NCI-H510A treated with DMSO at 0.1 percent for 48 hours (cell line): ENCODE data around the gene CHL1.

ENCODE experiments used
- DNase-seq: peaks from one replicate; lab custom pipeline; 2025; lab: John Stamatoyannopoulos, UW

CHL1 gene

DNA sequence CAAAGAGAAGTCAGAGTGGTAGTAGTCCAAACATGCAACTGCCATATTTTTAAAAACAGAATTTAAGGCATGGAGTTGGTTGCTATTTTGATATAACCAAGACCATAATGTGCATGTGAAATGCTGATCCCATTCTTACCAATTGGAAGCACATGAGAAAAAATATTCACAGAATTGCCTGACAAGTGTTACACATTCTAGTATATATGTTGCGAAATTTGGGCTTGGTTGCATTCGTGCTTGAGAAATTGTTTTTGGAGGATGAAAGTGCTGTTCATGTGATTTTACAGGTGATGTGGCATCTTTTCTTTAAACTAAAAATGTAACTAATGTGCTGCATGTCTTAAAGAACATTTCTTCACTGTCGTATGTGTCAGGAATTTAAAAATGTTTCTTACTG lies 199.7 kb downstream of the CHL1 start:
- no peak for DNase-seq

DNA sequence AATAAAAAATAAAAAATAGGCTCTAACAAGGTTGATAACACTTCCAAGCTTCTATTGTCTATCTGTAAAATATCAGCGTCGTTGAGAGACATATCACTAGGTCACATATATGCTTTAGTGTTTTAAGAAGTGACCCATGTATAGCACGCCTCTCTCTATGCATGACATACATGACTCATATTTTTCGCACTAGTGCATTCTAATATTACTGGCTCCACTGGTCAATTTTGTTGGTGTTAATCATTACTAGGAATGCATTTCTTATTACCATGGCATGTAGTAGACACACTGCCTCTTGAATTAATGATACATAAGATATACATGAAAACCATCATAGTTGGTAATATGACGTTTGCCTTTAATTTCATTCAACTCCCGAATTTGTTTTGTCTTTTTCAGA lies 203.1 kb downstream of the CHL1 start:
- DNase-seq = no peak

DNA sequence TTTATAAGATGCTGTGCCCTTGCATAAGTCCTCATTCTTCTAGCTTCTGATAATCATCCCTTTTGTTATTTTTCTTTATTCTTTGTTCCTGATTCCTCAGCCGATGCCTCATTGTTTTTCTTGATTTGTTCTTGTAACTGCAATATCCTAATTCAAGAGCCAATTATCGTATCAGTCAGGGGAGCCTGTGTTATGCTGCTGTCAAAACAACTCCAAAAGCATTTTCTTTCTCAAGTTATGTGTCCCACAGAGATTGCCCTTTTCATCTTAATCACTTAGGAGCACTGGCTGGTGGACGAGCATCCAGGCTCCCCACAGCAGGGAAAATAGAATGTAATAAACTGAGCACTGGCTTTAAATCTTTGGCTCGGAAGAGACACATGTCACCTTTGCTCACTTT lies 207.3 kb downstream of the CHL1 start:
- no peak for DNase-seq

DNA sequence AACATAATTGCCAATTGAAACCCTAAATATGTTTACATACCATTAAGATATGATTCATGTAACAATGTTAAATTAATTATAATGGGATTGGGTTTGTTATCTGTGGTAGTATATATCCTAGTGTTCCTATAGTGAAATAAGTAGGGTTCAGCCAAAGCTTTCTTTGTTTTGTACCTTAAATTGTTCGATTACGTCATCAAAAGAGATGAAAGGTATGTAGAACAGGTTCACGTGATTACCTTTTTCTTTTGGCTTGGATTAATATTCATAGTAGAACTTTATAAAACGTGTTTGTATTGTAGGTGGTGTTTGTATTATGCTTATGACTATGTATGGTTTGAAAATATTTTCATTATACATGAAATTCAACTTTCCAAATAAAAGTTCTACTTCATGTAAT lies 212.4 kb downstream of the CHL1 start:
- DNase-seq = no peak

DNA sequence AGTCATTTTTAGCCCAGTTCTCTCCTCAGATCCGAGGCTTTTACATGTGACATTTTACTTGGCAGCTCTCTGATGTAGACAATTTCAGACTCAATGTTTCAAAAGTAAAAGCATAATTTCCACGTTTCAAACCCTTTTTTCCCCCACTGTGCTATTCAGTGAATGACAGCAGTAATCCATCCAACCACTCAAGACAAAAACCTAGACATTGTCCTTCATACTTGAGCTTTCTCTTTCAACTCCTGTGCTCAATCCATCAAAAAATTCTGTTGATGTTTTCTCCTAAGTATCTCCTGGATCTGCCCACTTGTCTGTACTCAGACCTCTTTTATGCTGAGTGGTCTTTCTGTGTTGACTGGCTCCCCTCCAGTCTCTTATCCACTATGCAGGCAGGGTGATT lies 214.7 kb downstream of the CHL1 start:
- no peak for DNase-seq

DNA sequence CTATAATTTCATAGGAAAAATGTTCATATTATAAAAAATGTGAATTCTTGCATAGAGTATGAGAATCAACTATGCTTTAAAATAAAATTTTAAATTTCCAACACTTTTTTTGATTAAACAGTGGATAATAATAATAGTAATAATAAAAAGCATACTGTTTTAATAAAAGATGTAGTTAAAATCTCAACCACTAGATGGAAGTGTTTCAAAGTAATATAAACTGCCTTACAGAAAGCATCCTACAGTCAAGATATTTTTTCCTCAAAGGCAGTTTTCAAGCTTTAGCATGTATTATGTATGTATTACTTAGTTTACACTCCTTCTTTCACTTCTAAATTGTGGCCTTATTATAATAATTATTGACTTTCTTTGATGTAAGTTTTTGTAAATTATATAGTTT lies 217.5 kb downstream of the CHL1 start:
- DNase-seq = peak; percentile 28

DNA sequence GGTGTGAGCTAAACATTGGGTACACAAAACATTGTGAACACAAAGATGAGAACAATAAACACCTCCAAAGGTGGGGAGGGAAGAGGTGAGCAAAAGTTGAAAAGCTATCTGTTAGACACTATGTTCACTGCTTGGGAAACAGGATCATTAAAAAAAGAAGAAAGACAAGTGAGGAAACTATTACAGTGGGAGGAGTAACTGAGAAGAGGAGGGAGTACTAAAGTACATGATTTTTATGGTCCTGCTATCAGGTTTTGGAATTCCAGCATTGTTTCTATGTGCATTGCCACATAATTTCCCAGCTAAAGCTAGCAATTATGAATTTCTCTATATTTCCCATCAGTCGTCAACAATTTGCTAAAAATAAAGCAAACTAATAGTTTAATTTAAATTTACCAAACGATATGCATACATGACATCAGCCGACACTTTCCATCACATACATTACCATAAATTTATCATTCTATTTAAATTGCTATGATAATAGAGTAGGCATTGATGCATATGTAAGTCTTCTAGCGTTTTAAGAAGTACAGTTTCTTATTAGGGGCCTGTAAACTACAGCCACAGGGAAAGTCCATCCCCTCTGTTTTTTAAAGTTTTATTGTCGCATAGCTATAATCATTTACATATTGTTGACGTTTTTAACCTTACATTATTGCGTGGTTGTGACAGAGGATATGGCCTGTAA lies 221.8 kb downstream of the CHL1 start:
- no peak for DNase-seq

DNA sequence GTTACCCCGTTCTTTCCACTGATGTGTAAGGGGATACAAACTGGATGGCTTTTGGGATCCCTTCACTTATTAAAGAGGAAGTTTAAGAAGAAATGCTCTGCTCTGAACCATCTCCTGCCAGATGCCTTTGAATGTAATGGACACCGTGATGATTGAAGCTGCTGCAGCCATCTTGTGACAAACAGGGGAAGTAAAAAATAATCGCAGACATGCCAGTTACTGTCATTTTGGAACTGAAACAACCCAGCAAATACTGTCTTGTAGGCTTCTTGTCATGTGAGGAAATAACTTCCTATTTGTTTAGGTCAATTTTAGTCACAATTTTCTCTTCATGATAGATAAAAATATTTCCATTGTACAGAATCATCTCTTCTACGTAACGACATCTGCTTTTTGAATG lies 224.0 kb downstream of the CHL1 start:
- no peak for DNase-seq

DNA sequence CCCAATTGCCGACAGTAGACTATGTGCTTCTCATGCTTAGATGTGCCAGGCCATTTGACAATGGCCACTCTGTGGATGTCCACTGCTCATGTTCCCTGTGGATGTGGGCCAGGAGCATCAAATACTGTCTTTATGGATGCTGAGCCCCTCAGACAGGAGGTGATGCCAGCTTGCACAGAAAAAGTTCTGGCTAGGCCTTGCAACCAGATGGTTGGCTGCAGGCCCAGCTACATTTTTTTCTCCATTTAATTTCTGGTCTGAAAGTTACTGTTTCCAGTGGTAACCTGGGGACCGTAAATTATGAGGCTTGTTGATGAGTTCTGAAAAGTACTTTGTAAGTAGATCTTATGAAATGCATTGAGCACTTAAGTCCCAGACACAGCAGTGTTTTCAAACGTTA lies 228.5 kb downstream of the CHL1 start:
- DNase-seq = no peak

DNA sequence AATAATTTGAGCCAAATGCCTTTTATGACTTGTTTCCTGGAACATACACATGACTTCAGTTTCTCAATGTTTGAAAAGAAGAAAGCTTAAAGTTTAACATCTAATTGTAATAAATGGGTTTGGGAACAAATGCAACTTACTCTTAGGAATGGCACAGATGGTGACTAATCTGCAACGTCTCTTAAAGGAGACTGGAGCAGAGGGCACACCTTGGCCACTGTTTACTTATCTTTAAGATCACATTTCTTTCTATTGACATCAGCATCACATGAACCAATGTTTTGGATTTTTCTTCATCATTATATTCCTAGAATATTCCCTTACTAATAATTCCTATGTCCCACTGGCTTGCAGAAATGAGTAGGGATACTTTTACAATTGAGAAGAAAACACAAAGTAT lies 229.5 kb downstream of the CHL1 start:
- no peak for DNase-seq

DNA sequence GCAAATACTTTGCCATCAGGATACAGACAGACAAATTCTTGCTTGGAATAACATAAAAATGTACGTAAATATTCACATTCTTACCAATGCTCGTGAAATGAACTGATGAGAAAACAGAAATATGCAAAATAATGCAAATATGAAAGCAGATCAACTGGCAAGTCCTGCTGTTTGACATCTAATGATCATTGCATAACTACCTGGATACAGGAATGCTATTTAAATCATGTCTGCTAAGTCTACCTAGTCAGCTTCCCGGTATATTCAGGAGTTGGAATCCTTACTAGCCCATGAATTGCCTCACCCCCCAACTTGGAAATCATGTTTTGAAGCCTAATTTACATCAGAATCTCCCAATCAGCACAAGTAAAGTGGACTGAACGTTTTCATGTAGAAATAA lies 230.6 kb downstream of the CHL1 start:
- no peak for DNase-seq

DNA sequence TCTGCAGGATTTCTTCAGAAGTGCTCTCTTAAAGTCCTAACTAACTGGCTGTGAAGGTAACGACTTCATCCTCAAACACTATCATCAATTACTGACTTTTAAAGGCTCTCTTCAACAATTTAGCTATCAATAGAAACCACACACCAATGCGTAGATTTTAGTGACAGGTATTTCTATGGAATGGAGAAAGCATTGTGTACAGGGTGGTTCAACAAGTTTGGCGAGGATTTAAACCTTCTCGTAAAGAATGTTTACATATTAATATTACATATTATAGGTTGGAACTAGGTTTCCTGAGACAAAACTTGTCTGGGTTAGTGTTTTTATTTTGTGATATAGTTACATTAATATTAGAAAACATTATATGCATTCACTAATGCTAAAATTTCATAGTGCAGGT lies 233.6 kb downstream of the CHL1 start:
- DNase-seq = peak; percentile 33

DNA sequence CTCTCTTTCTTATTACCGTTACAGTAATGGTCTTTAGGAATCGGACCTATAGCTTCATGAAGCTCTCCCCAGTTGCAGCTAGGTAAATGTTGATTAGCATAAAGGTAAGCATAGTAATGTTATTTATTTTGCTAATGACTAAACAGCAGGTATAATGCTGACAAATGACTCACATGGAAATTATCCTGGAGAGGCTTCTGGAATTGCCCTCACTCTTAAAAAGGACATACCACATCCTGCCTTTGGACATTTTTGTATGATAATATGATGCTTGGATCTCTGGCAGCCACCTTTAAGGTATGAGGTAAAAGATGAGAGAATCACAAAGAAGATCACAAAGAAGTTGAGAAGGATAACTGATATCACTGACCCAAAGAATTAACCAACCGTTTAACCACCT lies 238.6 kb downstream of the CHL1 start:
- no peak for DNase-seq

DNA sequence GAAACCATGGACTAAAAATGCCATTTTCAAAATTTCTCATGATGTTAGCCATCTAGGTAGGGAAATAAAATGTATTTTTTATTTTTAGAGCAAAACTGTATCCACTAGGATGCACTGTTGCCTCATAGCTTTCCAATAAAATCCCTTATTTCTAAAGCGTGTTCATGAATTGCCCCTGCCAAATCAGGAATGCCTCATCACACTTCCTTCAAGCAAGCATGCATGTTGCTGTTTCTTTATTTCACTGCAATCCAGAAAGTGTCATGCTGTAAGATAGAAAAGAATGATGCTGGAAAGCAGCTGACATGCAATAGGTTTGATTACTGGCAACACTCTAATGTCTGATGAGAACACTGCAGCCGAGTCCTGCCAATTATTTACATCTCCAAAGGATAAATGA lies 239.5 kb downstream of the CHL1 start:
- DNase-seq = no peak

DNA sequence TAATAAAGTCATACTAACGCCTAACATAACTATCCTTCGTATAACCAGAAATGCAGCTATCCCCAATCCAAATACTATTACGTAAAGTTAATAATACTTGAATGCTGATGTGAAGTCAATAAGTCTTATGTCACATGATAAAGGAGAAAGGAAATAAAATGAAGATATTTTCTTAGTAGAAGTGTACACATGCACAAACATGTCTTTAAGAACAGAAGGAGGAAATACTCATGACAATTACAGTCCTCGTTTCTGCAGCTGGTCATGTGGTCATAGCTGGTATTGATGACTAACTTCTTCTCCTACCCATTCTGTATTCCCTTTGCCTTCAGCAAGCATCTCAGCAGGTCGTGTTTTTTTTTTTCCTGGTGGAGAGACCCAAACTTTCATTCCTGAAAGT lies 244.3 kb downstream of the CHL1 start:
- no peak for DNase-seq

DNA sequence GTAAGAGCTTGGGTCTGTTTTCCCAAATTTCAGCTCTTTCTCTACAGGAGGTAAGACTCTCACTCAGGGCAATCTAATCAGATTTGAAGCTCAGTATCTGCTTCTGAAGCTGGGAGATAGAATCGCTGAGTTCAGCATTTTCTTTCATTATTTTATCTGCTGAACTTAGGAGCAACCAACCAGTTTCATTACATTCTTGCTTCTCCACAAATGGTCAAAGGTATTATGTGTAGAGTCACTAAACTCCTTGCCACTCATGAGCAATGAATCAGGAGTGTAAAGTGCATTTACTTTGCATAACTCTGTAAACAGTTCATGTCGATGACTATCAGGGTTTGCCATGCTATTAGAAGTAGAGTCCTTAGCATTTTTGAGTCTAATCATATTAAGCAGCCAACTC lies 249.4 kb downstream of the CHL1 start:
- DNase-seq = no peak

DNA sequence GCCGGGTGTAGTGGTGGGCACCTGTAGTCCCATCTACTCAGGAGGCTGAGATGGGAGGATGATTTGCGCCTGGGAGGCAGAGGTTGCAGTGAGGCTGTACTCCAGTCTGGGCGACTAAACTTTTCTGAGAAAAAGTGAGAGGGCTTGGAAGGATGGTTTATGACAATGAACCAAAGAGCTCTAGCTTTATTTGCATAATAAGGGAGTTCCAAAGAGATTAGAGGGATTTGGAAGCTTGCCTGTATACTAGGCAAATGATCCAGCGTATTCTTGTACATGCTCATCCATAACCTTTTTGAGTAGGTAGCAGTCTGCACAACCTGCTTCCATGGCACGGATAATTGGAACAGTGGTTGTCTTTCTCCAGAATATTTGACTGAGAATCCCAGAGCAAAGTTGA lies 251.1 kb downstream of the CHL1 start:
- no peak for DNase-seq

DNA sequence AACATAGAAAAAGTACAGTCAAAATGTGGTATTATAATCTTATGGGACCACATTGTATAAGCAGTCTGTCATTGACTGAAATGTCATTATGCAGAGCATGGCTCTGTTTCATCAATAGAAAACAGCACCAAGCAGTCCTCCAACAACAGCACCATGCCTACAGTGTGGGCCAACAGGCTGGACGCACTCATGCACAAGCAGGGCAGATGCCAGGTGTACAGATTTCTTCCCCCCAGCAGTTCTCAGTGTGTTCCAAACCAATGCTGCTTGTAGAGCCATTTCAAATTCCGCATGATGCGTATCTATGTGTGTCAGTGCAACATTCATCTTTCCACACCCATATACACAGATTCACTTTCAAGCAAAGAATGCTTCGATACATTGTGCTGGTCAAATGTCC lies 253.1 kb downstream of the CHL1 start:
- DNase-seq = no peak

DNA sequence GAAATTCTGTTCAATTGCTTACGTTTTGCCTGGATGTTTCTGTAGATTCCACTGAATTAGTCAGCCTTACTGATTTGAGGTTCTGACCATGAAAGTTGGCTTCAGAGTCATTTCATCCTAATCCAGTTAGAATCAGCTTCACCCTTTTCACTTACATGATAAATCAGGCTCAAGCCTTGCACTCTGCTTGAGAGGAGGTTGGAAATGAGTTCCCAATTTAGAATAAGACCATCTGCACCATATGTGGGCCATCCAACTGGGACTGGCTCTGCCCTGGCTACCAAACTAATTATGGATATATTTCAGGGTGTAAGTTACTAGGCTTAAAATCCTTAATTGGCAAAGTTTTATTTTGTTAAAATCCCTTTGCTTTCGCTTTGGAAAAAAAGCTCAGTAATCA lies 255.7 kb downstream of the CHL1 start:
- no peak for DNase-seq

DNA sequence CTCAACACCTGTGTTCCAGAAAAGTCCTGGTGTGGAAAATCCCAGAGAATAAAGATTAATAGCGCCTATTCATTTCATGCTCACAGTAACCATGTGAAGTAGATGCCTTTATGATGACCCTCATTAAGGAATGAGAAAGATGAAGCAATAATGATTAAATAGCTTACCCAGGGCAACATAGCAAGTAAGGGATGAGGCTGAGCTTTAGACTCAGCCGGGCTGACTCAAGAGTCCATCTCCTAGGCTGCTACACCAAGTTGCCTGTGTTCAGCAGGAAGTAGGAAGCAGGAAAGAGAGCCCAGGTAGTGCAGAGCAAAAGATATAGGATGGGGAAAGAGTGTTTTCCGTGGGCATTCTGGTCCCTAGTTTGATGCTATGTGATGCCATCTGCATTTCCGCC lies 256.5 kb downstream of the CHL1 start:
- DNase-seq = no peak

DNA sequence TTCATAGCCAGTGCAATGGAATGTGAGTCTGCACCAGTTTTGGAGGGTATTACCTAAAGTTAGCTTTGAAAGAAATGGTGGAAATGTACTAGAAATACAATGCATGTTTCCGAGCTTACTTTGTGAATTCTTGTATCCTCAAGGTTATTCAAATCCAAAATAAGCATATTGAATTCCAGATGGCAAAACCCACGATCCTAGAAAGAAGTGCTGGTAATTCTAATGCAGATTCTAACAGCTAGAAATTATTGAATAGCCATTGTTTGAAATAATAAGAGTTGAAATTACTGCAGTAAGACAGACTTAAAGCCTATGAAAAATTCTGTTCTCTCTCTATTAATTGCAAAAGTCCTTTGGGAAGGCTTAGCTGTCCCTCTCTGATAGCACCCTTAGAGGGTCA lies 258.4 kb downstream of the CHL1 start:
- DNase-seq = no peak

DNA sequence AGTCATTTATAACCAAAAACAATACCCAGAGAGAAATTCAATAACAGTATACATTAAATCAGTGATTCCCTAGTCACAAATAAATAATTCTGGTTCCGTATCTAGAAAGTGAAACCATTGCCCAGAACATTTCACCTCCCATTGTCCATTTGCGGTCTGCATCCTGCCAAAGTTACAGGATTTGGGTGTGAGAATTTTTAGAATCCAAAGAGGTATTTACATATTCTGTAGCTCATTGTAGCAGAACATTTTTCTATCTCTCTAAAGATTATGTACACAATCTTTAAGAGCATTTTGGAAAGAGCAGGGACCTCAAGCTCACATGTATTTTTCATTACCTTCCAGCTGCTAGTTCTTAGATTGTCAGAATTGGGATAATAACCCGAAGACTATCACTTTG lies 261.6 kb downstream of the CHL1 start:
- no peak for DNase-seq

DNA sequence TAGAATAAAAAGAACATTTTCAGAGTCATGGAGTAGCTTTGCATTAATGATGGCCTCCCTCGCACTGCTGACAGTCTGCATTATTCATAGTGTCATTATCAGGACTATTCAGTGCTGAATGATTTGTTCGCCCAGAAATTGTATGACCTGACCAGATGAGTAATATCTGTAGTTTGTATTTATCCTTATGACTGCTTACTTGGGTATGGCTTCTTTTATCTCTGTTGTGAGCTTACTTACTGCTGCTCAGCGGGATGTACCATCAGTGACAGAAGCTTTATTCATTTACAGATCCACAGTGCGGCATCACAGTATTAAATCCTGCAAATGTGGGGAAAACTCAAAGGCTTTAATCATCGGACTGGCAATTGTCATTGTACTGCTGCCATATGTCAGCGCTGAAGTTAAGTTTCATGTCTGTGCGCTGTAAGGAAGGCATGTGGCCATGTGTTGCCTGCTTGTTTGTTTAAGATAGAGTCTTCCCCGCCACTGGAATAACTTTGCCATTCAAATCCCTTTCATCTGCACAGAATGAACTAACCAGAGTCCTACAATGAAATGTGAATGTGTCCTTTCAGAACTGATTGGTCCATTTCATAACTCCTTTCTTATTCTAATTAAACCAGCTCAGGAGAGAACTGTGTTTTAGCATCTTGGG lies 262.2 kb downstream of the CHL1 start:
- DNase-seq = no peak
